Fibroblast of lung (primary cell): ENCODE measurements around the gene SCAMP5.

Experiments used
- CTCF ChIP-seq, 2 donors: IDR thresholded peaks in 1 of 2; conservative IDR thresholded peaks in 1 of 2; 1 replicate in 1 of 2; 2 replicates in 1 of 2; pipeline ENCODE4 v1.5.1; 2011 to 2012; ENCODE audit warnings: low read length in 2 of 2, control low read depth in 1 of 2, inconsistent platforms in 1 of 2, low read depth in 1 of 2, mild to moderate bottlenecking in 1 of 2
- EZH2 ChIP-seq: IDR thresholded peaks from 2 replicates; pipeline ENCODE4 v1.5.1; 2012; ENCODE audit warnings: low read length, control low read depth, mild to moderate bottlenecking; ENCODE audit errors: missing control alignments

- TF ChIP-seq CTCF (conservative IDR thresholded peaks at IDR 0.05 in 1 of 2, IDR thresholded peaks at IDR 0.05 in 1 of 2; ENCODE audit: low read depth in 1 of 2, low read length in 2 of 2) (no peak), EZH2 (no peak)
Observed at GRCh38 chr15:75064846-75065245, 69.5 kb downstream of the SCAMP5 start.
